Gastrocnemius medialis (tissue), 4 donors: ENCODE results near the gene POLA2.

Experiments
- POLR2A ChIP-seq, 2 donors: fragments of 450-650 bp; IDR thresholded peaks; one replicate each; pipeline ENCODE4 v1.6.1; 2017; ENCODE audit warnings: antibody characterized with exemption in 2 of 2, mild to moderate bottlenecking in 2 of 2, moderate library complexity in 2 of 2
- TF ChIP-seq, protein P1 (sequence below), 5 experiments: fragments of 450-650 bp in 3 of 5; fragments of 200-600 bp in 2 of 5; sonication (generic) in 2 of 5; IDR thresholded peaks in 4 of 5; conservative IDR thresholded peaks in 1 of 5; 1 replicate in 4 of 5; 2 replicates in 1 of 5; pipeline ENCODE4 v1.5.1; 2016 to 2019; ENCODE audit warnings: antibody characterized with exemption in 5 of 5, mild to moderate bottlenecking in 3 of 5, moderate library complexity in 3 of 5

DNA sequence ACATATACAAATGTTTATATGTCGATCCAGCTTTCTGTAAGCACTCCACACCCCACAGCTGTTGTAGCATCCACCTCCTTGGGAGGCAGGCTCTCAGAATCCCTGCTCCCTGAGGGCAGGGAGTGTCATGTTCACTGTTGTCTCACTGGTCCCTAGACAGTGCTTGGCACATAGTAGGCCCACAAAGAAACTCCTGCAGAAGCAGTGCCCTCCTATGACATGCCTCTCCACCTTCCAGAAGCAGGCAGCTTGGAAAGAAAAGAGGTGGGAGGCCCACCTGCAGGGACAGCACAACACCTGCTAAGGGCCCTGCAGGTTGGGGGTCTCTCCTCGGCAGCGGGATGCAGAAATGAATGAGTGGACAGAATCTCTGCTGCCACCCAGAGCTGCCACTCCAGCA is 41.8 kb downstream of the POLA2 start:
- TF ChIP-seq, protein P1, sequence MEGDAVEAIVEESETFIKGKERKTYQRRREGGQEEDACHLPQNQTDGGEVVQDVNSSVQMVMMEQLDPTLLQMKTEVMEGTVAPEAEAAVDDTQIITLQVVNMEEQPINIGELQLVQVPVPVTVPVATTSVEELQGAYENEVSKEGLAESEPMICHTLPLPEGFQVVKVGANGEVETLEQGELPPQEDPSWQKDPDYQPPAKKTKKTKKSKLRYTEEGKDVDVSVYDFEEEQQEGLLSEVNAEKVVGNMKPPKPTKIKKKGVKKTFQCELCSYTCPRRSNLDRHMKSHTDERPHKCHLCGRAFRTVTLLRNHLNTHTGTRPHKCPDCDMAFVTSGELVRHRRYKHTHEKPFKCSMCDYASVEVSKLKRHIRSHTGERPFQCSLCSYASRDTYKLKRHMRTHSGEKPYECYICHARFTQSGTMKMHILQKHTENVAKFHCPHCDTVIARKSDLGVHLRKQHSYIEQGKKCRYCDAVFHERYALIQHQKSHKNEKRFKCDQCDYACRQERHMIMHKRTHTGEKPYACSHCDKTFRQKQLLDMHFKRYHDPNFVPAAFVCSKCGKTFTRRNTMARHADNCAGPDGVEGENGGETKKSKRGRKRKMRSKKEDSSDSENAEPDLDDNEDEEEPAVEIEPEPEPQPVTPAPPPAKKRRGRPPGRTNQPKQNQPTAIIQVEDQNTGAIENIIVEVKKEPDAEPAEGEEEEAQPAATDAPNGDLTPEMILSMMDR (IDR thresholded peaks at IDR 0.05 in 4 of 5, conservative IDR thresholded peaks at IDR 0.05 in 1 of 5), result no peak
- no peak for TF ChIP-seq POLR2A (IDR thresholded peaks at IDR 0.05)
